Fibroblast of villous mesenchyme (primary cell): ENCODE measurements around the gene PIF1. TPM values are rescaled to one million over a fixed set of nuclear protein-coding genes. Genes with fewer than 3 reads are reported as not detected.

Experiments used
- DNase-seq: peaks from one replicate; pipeline ENCODE4 v3.0.0-alpha.2; 2010; ENCODE audit warnings: low read depth
- H3K4me3 ChIP-seq: 2 replicates; pipeline ENCODE4 v1.5.1; 2011; ENCODE audit warnings: low read depth, mild to moderate bottlenecking, low read length
- total RNA-seq: library from RNA; depleted of rRNA; stranded (reverse); fragments of >200 nt; gene quantifications from 2 replicates; pipeline ENCODE4 v1.2.3, GENCODE V29; 2012
- TF ChIP-seq, protein P1 (sequence below): IDR thresholded peaks from 2 replicates; pipeline ENCODE4 v1.5.1; 2012; ENCODE audit warnings: low read depth, mild to moderate bottlenecking, low read length; ENCODE audit not compliant: insufficient read depth

Gene PIF1
- total RNA-seq, 1 donor = 11.2 TPM

DNA sequence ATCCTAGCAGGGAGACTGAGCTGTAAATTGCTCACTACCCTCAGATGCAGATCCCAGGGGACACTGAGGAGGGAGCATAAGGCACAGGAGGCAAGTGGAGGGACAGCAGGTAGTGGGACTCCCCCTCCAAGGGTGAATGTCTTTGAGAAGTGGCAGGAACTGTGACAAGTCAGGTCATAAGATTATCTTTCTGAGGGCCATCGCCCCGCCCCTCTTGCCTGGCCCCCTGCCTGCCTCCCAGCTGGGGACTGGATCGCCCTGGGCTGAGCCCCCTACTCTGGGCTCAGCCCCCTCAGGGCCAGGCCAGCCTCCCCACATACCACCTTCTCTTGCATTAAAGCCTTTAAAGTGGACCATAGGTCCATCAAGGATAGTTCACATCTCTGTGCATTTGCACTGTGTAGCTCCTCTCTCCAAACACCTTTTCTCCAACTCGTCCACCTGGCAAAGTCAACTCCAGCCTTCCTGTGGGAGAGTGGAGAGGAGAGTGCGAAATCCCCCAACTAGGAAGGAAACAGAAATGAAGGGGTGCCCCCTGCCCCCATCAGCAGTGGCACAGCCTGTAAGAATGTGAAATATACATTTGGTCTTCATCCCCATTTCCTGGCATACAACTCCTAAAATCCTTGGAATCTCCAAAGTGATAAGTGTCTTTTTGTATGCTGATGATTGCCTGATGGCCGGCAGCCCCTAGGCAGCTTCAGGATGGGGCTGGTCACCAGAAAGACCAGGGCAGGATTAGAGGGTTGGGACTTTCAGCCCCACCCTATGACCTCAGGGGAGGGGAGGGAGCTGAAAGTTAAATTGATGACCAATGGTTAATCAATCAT is 14.7 kb downstream of the PIF1 start:
- DNase-seq = no peak
- no peak overlapping the region for H3K4me3 ChIP-seq
- TF ChIP-seq, protein P1, sequence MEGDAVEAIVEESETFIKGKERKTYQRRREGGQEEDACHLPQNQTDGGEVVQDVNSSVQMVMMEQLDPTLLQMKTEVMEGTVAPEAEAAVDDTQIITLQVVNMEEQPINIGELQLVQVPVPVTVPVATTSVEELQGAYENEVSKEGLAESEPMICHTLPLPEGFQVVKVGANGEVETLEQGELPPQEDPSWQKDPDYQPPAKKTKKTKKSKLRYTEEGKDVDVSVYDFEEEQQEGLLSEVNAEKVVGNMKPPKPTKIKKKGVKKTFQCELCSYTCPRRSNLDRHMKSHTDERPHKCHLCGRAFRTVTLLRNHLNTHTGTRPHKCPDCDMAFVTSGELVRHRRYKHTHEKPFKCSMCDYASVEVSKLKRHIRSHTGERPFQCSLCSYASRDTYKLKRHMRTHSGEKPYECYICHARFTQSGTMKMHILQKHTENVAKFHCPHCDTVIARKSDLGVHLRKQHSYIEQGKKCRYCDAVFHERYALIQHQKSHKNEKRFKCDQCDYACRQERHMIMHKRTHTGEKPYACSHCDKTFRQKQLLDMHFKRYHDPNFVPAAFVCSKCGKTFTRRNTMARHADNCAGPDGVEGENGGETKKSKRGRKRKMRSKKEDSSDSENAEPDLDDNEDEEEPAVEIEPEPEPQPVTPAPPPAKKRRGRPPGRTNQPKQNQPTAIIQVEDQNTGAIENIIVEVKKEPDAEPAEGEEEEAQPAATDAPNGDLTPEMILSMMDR = no peak

DNA sequence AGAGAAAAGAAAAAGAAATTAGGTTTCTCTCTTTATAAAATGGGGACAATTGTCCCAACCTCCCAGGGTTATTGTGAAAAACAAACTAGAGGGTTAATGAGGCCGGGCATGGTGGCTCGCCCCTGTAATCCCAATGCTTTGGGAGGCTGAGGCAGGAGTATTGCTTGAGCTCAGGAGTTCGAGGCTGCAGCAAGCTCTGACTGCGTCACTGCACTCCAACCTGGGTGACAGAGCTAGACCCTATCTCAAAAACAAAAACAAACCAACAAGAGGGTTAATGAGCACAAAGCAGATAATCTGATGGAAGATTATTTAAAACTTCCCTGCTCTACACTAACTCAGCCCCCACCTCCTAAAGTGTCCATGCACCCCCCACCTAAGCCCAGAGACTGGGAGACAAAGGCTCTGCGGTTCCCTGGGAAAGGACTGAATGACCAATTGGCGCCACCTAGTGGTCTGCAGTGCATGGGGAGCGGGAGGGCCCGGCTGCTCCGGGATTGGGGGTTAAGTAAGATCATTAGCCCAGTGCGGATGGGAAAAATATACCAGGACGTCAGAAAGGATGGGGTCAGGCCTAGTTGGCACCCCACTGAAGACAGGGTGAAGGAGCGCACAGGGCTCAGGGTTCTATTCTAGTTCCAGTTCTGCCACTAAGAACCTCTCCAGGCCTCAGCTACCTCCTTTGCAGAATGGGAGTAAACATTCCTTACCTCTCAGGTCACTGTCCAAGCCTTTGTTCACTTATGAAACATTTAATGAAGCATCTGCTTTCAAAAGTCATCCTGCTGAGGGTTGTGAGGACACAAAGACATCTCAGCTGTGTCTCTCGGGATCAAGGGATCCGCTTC is 15.6 kb downstream of the PIF1 start:
- DNase-seq = peak; percentile 75
- no peak overlapping the region for H3K4me3 ChIP-seq
- TF ChIP-seq, protein P1 = peak; percentile 95

DNA sequence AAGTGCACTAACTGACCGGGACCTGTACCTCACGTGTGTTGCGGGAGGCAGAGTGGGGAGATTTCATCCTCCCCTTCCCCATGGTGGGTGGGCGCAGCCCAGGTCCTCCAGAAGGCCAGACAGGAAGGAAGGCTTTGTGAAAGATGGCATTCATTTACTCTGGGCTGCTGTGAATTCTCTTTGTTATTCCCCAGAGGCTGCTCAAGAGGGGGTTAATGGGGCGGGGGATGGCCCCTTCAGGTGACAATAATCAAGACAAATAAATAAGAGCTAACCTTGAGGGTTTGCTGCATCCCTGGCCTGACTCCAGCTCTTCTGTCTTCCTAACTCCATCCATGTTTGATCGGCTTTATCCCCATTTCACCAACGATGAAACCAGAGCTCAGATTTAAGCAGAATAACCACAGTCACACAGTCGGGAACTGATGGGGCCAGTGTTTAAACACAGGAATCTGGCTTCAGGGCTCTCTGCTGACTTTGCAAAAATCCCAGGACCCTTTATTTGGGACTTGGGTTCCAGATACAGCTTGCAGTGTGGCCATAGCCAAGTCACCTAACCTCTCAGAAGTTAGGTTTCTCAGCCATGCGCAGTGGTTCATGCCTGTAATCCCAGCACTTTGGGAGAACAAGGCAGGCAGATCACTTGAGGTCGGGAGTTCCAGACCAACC is 16.5 kb downstream of the PIF1 start:
- TF ChIP-seq, protein P1 = no peak
- no peak overlapping the region for H3K4me3 ChIP-seq
- no peak for DNase-seq

DNA sequence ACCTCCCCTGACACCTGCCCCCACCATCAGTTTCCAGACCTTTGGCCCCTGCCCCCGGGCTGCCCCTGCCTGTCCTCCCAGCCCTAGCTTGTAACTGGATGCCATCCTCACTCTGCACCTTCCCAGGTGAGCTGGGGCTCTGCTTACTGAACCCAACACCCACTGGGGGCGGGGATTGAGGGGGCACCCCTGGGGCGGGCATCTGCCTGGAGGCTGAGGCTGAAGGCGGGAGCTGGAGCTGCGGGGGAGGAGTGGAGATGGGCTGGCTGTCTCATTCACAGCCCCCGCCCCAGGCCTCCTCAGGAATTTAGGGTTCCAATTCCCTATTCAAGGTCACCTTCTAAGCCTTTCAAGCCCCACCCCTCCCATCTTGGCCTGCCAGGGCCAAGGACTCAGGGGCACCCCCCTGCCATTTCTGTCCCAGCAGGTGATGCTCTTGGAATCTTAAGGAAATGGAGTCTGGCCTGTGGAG is 17.7 kb downstream of the PIF1 start:
- H3K4me3 ChIP-seq = no peak overlapping the region
- TF ChIP-seq, protein P1 = no peak
- DNase-seq = no peak

DNA sequence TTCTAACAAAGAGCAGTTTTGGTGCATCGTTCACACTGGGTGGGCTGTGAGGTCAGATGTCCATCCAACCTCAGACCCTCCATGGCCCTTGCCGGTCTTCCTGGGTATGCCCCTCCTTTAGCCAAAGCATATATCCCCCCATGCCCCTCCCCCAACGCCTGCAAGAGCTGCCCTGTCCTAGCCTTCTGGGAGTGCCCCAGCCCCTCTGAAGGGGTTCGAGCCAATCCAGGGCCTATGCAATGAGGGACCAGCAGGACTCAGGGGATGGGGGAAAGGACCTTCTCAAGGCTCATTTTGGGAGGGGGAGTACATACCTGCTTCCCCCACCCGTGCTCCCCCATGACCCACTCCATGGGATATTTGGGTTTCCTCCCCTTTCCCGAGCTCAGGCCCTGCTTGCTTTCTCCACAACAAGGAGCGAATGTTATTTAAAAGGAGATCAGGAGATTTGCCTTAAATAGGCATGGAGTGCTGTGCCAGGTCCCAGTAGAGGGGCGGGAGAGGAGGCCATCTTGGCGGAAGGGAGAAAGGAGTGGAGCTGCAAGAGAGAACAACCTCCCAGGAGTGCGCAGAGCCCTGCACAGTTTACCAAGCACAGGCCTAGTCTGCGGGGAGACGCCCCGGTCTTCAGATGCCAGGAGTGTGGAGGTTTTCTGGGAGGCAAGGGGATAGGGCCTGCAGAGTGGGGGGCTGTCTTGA is 18.2 kb downstream of the PIF1 start:
- TF ChIP-seq, protein P1 = no peak
- no peak for DNase-seq
- H3K4me3 ChIP-seq = no peak overlapping the region

DNA sequence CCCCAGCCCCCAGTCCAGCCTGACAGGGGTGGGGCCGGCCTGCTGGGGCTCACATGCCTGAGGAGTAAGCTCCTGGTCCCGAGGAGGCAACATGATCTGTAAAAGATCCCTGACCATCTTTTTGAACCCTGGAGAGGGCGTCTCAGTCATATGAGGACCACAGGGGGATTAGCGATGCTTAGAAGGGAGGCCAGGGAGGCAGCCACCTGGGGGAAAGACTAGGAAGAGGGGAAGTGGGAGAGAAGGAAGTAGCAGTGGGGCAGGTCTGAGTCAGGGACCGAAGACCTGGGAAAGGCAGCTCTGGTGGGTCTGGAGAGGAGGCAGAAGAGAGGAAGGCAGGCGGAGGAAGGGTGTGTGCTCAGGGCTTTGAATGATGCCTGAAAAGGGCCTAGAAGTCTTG is 18.9 kb downstream of the PIF1 start:
- no peak for DNase-seq
- no peak overlapping the region for H3K4me3 ChIP-seq
- TF ChIP-seq, protein P1 = no peak
